Left colon (tissue), 2 donors: ENCODE results near the gene HPRT1. TPM values are rescaled to one million over a fixed set of nuclear protein-coding genes. Genes with fewer than 3 reads are reported as not detected.

ENCODE experiments used
- ATAC-seq: fragments of 200-7000 bp; cut with Tn5 transposase; one replicate; pipeline ENCODE4 v1.9.1; 2020; ENCODE audit warnings: mild to moderate bottlenecking, moderate library complexity
- DNase-seq, 2 donors: peaks; one replicate each; pipeline ENCODE4 v3.0.0-alpha.2; 2020
- intact Hi-C, 2 donors: fragments of 100-400 bp; cut with DNase I in 1 of 2; cut with micrococcal nuclease in 1 of 2; formaldehyde crosslinking; loops; one replicate each; pipeline versions ENCODE4 v1.11.2 to v1.14.0; 2022; cut with DNase I, micrococcal nuclease
- microRNA-seq, 2 donors: library from miRNA; unstranded; fragments of <30 nt; microRNA quantifications; one replicate each; pipeline versions ENCODE4 v1.1.0 to v1.2.0, GENCODE V29; 2020
- total RNA-seq, 2 donors: library from RNA; stranded (reverse); fragmentation: NEBNext Ultra II Directional; extraction: Animal tissue kit (Norgen Biotek cat#: 25700); gene quantifications; one replicate each; pipeline ENCODE4 v1.2.1, GENCODE V29; 2021
- donor health status: DM: no; HTN: no; CAD: no.
- donor health status: DM: yes; HTN: yes; CAD: no.

The HPRT1 gene
- total RNA-seq, 2 donors from 2014 or later: 19.7 to 22.1 TPM

- ATAC-seq (no peak), DNase-seq (no peak)
- intact Hi-C loops: no loop called here
These were observed 74.0 kb downstream of the HPRT1 start for GRCh38 chrX:134533952-134534351.

GRCh38 chrX:134537179-134537955, 77.4 kb downstream of the HPRT1 start:
- peak; percentile 64 to 77 for DNase-seq
- peak; percentile 96 for ATAC-seq
- intact Hi-C loops: no loop called here

GRCh38 chrX:134538316-134538715, 78.4 kb downstream of the HPRT1 start:
- intact Hi-C loops: no loop called here
- no peak for ATAC-seq
- DNase-seq: no peak

GRCh38 chrX:134541906-134542305, 81.9 kb downstream of the HPRT1 start:
- intact Hi-C loops: no loop called here
- DNase-seq: no peak
- ATAC-seq: peak; percentile 14

- DNase-seq (no peak), ATAC-seq (no peak)
These were observed 82.5 kb downstream of the HPRT1 start for GRCh38 chrX:134542485-134542884.

GRCh38 chrX:134543288-134543687, 83.3 kb downstream of the HPRT1 start:
- no peak for DNase-seq
- ATAC-seq: no peak
- intact Hi-C loops: no loop called here

More at GRCh38 chrX:134542485-134542884, 82.5 kb downstream of the HPRT1 start:
- intact Hi-C loops: no loop called here

- intact Hi-C loops: no loop called here
- ATAC-seq: no peak
These were observed 84.2 kb downstream of the HPRT1 start for GRCh38 chrX:134544135-134544512.

GRCh38 chrX:134544513-134545151, 84.7 kb downstream of the HPRT1 start:
- intact Hi-C loops: no loop called here
- peak in 1 of 2 donors; percentile 29 for DNase-seq
- peak; percentile 44 for ATAC-seq

More at GRCh38 chrX:134544135-134544512, 84.2 kb downstream of the HPRT1 start:
- DNase-seq: no peak

GRCh38 chrX:134545510-134545909, 85.5 kb downstream of the HPRT1 start:
- DNase-seq: no peak
- ATAC-seq: no peak
- intact Hi-C loops: no loop called here

GRCh38 chrX:134546187-134546586, 86.2 kb downstream of the HPRT1 start:
- DNase-seq (no peak), ATAC-seq (no peak)
- intact Hi-C loops: no loop called here

- intact Hi-C loops: no loop called here
- ATAC-seq: no peak
- no peak for DNase-seq
These were observed 87.2 kb downstream of the HPRT1 start for GRCh38 chrX:134547047-134547679.

GRCh38 chrX:134548257-134549201, 88.6 kb downstream of the HPRT1 start:
- ATAC-seq (no peak), DNase-seq (no peak)
- intact Hi-C loops: no loop called here

Small RNA genes lying within 50 kb of the gene (microRNA-seq; reads per million reads assigned to microRNA genes)
- gene MIR424 (1,374 to 4,233 reads per million in 2 donors), gene MIR450A1 (1.1 to 1.4 reads per million in 2 donors), gene MIR450A2 (0.53 to 2.7 reads per million in 2 donors), gene MIR450B (1.6 to 4.1 reads per million in 2 donors), gene MIR503 (18.7 to 120 reads per million in 2 donors), gene MIR542 (12.8 to 80.2 reads per million in 2 donors)

Other genes with a start within 250 kb of the HPRT1 start
- not detected for gene CCDC160, start 223.0 kb upstream of the HPRT1 start, total RNA-seq
- gene PHF6, start 86.9 kb upstream of the HPRT1 start, total RNA-seq: 10 to 100 TPM; 15.7 to 16.8 TPM
- not detected for gene PLAC1, start 198.3 kb downstream of the HPRT1 start, total RNA-seq